ENCODE results near the gene SRMS. TPM values are rescaled to one million over a fixed set of nuclear protein-coding genes. Genes with fewer than 3 reads are reported as not detected.

The SRMS gene
- total RNA-seq, 2 experiments from 2014 or later: not detected

- ChIA-PET POLR2A (no interaction called here), CTCF (no interaction called here)
- no peaks in the 10 kb centered on the region for H3K36me3 Mint-ChIP-seq (ENCODE audit: low read depth)
- no peak overlapping the region for H3K4me3 Mint-ChIP-seq
- no peaks in the 10 kb centered on the region for H3K9me3 Mint-ChIP-seq
- H3K27ac Mint-ChIP-seq: no peak overlapping the region
- peaks cover 2% of the 10 kb centered on the region for H3K4me1 Mint-ChIP-seq
- no peak for DNase-seq
- H3K27me3 Mint-ChIP-seq: peaks cover 34% of the 10 kb centered on the region
Observed at GRCh38 chr20:63500151-63500901, 47.2 kb downstream of the SRMS start.

GRCh38 chr20:63499338-63499969 is 48.1 kb downstream of the SRMS start:
- Mint-ChIP-seq H3K36me3 (ENCODE audit: low read depth) (no peaks in the 10 kb centered on the region), H3K27ac (no peak overlapping the region), H3K4me3 (no peak overlapping the region), H3K9me3 (no peaks in the 10 kb centered on the region), H3K4me1 (peaks cover 2% of the 10 kb centered on the region), H3K27me3 (peaks cover 27% of the 10 kb centered on the region)
- CTCF ChIA-PET: no interaction called here
- POLR2A ChIA-PET: no interaction called here
- DNase-seq: no peak

GRCh38 chr20:63498960-63499337 is 48.6 kb downstream of the SRMS start, which contains the start of gene EEF1A2:
TSS of gene EEF1A2 (minus strand) at chr20:63499083. CDS start at chr20:63497763, 1,320 bp downstream.
- ChIA-PET CTCF (no interaction called here), POLR2A (no interaction called here)
- no peak within 1 kb of the TSS for H3K4me3 Mint-ChIP-seq
- no peak within 1 kb of the TSS for H3K27ac Mint-ChIP-seq
- peaks cover 2% of the 10 kb centered on the region for H3K4me1 Mint-ChIP-seq
- DNase-seq: peak; percentile 39
- H3K36me3 Mint-ChIP-seq (ENCODE audit: low read depth): no peaks in the 10 kb centered on the region
- H3K9me3 Mint-ChIP-seq: no peaks in the 10 kb centered on the region
- peaks cover 25% of the 10 kb centered on the region for H3K27me3 Mint-ChIP-seq

- DNase-seq: no peak
- ChIA-PET POLR2A (interaction anchor here (2.6 kb wide), 1 partner anchor 23 kb away, joined by 20 read pairs; the partner anchor contains the start of gene PPDPF), CTCF (interaction anchor here (1.8 kb wide), 1 partner anchor 10 kb away, joined by 4 read pairs; no protein-coding TSS in a partner anchor)
- Mint-ChIP-seq H3K27ac (no peak overlapping the region), H3K36me3 (ENCODE audit: low read depth) (no peaks in the 10 kb centered on the region), H3K4me1 (peaks cover 2% of the 10 kb centered on the region), H3K27me3 (peaks cover 25% of the 10 kb centered on the region), H3K4me3 (no peak overlapping the region), H3K9me3 (no peaks in the 10 kb centered on the region)
Observed at GRCh38 chr20:63497946-63498935, 49.3 kb downstream of the SRMS start.

GRCh38 chr20:63497138-63497945 is 50.2 kb downstream of the SRMS start:
- Mint-ChIP-seq H3K9me3 (no peaks in the 10 kb centered on the region), H3K36me3 (ENCODE audit: low read depth) (no peaks in the 10 kb centered on the region), H3K27me3 (peaks cover 25% of the 10 kb centered on the region), H3K4me3 (no peak overlapping the region), H3K4me1 (peaks cover 2% of the 10 kb centered on the region), H3K27ac (no peak overlapping the region)
- ChIA-PET POLR2A (interaction anchor here (0.9 to 2.6 kb wide), 5 partner anchors 24 to 130 kb away, joined by 3 to 20 read pairs (median 5); partner anchors contain the start of genes GMEB2, PPDPF and PTK6), CTCF (interaction anchor here (1.0 to 1.8 kb wide), 6 partner anchors 11 to 587 kb away, joined by 3 to 13 read pairs (median 6); partner anchors contain the start of genes LIME1, LKAAEAR1, PPDPF and PTK6)
- no peak for DNase-seq

GRCh38 chr20:63496596-63497120 is 50.9 kb downstream of the SRMS start:
- POLR2A ChIA-PET: interaction anchor here (0.9 to 2.6 kb wide), 5 partner anchors 24 to 130 kb away, joined by 3 to 20 read pairs (median 5); partner anchors contain the start of genes GMEB2, PPDPF and PTK6
- peaks cover 25% of the 10 kb centered on the region for H3K27me3 Mint-ChIP-seq
- H3K9me3 Mint-ChIP-seq: no peaks in the 10 kb centered on the region
- no peaks in the 10 kb centered on the region for H3K36me3 Mint-ChIP-seq (ENCODE audit: low read depth)
- CTCF ChIA-PET: interaction anchor here (0.6 to 1.8 kb wide), 18 partner anchors 9 to 975 kb away, joined by 3 to 13 read pairs (median 4); partner anchors contain the start of genes LIME1, LKAAEAR1, PPDPF and PTK6
- peak overlapping the region; percentile 43 for H3K4me3 Mint-ChIP-seq
- no peak overlapping the region for H3K27ac Mint-ChIP-seq
- peaks cover 2% of the 10 kb centered on the region for H3K4me1 Mint-ChIP-seq
- no peak for DNase-seq

GRCh38 chr20:63495741-63496595 is 51.6 kb downstream of the SRMS start:
- Mint-ChIP-seq H3K4me3 (peak overlapping the region; percentile 43), H3K27ac (no peak overlapping the region), H3K36me3 (ENCODE audit: low read depth) (no peaks in the 10 kb centered on the region), H3K9me3 (no peaks in the 10 kb centered on the region), H3K4me1 (peaks cover 2% of the 10 kb centered on the region), H3K27me3 (peaks cover 22% of the 10 kb centered on the region)
- POLR2A ChIA-PET: interaction anchor here (0.9 to 2.6 kb wide), 5 partner anchors 25 to 131 kb away, joined by 3 to 20 read pairs (median 5); partner anchors contain the start of genes GMEB2, PPDPF and PTK6
- peak; percentile 76 for DNase-seq
- CTCF ChIA-PET: interaction anchor here (0.6 to 1.8 kb wide), 17 partner anchors 9 to 974 kb away, joined by 3 to 13 read pairs (median 5); partner anchors contain the start of genes LIME1, LKAAEAR1, PPDPF and PTK6

- H3K27me3 Mint-ChIP-seq: peaks cover 17% of the 10 kb centered on the region
- ChIA-PET POLR2A (interaction anchor here (1.8 kb wide), 1 partner anchor 29 kb away, joined by 5 read pairs; no protein-coding TSS in a partner anchor), CTCF (interaction anchor here (1.4 to 1.5 kb wide), 3 partner anchors 15 to 28 kb away, joined by 3 to 8 read pairs (median 6); no protein-coding TSS in a partner anchor)
- H3K9me3 Mint-ChIP-seq: no peaks in the 10 kb centered on the region
- H3K27ac Mint-ChIP-seq: no peak overlapping the region
- no peak overlapping the region for H3K4me3 Mint-ChIP-seq
- no peak for DNase-seq
- H3K4me1 Mint-ChIP-seq: peaks cover 2% of the 10 kb centered on the region
- no peaks in the 10 kb centered on the region for H3K36me3 Mint-ChIP-seq (ENCODE audit: low read depth)
Observed at GRCh38 chr20:63495167-63495720, 52.3 kb downstream of the SRMS start.

GRCh38 chr20:63494420-63495166 is 53.0 kb downstream of the SRMS start:
- H3K4me1 Mint-ChIP-seq: peaks cover 2% of the 10 kb centered on the region
- POLR2A ChIA-PET: no interaction called here
- no peaks in the 10 kb centered on the region for H3K9me3 Mint-ChIP-seq
- CTCF ChIA-PET: no interaction called here
- H3K27ac Mint-ChIP-seq: no peak overlapping the region
- H3K36me3 Mint-ChIP-seq (ENCODE audit: low read depth): no peaks in the 10 kb centered on the region
- no peak overlapping the region for H3K4me3 Mint-ChIP-seq
- DNase-seq: no peak
- H3K27me3 Mint-ChIP-seq: peaks cover 20% of the 10 kb centered on the region

- no peak for DNase-seq
- CTCF ChIA-PET: no interaction called here
- H3K9me3 Mint-ChIP-seq: no peaks in the 10 kb centered on the region
- no peaks in the 10 kb centered on the region for H3K36me3 Mint-ChIP-seq (ENCODE audit: low read depth)
- H3K4me3 Mint-ChIP-seq: no peak overlapping the region
- H3K27me3 Mint-ChIP-seq: peaks cover 20% of the 10 kb centered on the region
- no peak overlapping the region for H3K27ac Mint-ChIP-seq
- POLR2A ChIA-PET: no interaction called here
- peaks cover 2% of the 10 kb centered on the region for H3K4me1 Mint-ChIP-seq
Observed at GRCh38 chr20:63494084-63494419, 53.5 kb downstream of the SRMS start.

Measured in activated CD4-positive, alpha-beta memory T cell treated with anti-CD3 and anti-CD28 coated beads, Interleukin-2, amount 10 ng/mL, durations not matched to agents 7 days and 5 days (primary cell).